Mesendoderm (in vitro differentiated cells): ENCODE measurements around the gene TTBK2.

ENCODE experiments used
- DNase-seq: peaks from one replicate; pipeline ENCODE4 v3.0.0; 2013
- H2AK5ac ChIP-seq: 2 replicates; pipeline ENCODE4 v1.6.1; 2013; ENCODE audit warnings: low read length, inconsistent platforms
- H2BK120ac ChIP-seq: 2 replicates; pipeline ENCODE4 v1.6.1; 2013; ENCODE audit warnings: low read depth, mild to moderate bottlenecking, low read length, moderate library complexity, mixed read lengths
- H2BK15ac ChIP-seq: replicated peaks from 2 replicates; pipeline ENCODE4 v1.6.1; 2013; ENCODE audit warnings: low read depth, mild to moderate bottlenecking, moderate library complexity
- H2BK5ac ChIP-seq: 2 replicates; pipeline ENCODE4 v1.6.1; 2013; ENCODE audit warnings: low read length, inconsistent platforms
- H3K18ac ChIP-seq: 2 replicates; pipeline ENCODE4 v1.6.1; 2013; ENCODE audit warnings: mild to moderate bottlenecking, low read length, mixed read lengths
- H3K23ac ChIP-seq: one replicate; pipeline ENCODE4 v1.6.1; 2013; ENCODE audit warnings: low read length
- H3K27ac ChIP-seq: 2 replicates; pipeline ENCODE4 v1.5.1; 2013; ENCODE audit warnings: low read depth, mild to moderate bottlenecking, inconsistent platforms, low read length, moderate library complexity
- H3K27me3 ChIP-seq: 2 replicates; pipeline ENCODE4 v1.6.1; 2013; ENCODE audit warnings: low read length, control low read depth, mild to moderate bottlenecking, inconsistent platforms; ENCODE audit not compliant: insufficient read depth, poor library complexity
- H3K36me3 ChIP-seq: 2 replicates; pipeline ENCODE4 v1.6.1; 2013; ENCODE audit warnings: low read length, inconsistent platforms; ENCODE audit not compliant: control insufficient read depth, insufficient read depth
- H3K4ac ChIP-seq: one replicate; pipeline ENCODE4 v1.6.1; 2013; ENCODE audit warnings: low read depth, mild to moderate bottlenecking, low read length, moderate library complexity
- H3K4me1 ChIP-seq: 2 replicates; pipeline ENCODE4 v1.6.1; 2013; ENCODE audit warnings: low read depth, low read length, inconsistent platforms; ENCODE audit not compliant: control insufficient read depth
- H3K4me2 ChIP-seq: 2 replicates; pipeline ENCODE4 v1.6.1; 2013; ENCODE audit warnings: low read length
- H3K4me3 ChIP-seq: 2 replicates; pipeline ENCODE4 v1.5.1; 2013; ENCODE audit warnings: mild to moderate bottlenecking, low read length
- H3K56ac ChIP-seq: one replicate; pipeline ENCODE4 v1.6.1; 2013; ENCODE audit warnings: low read length
- H3K79me1 ChIP-seq: 2 replicates; pipeline ENCODE4 v1.6.1; 2013; ENCODE audit warnings: low read length, inconsistent platforms
- H3K79me2 ChIP-seq: 2 replicates; pipeline ENCODE4 v1.6.1; 2013; ENCODE audit warnings: mild to moderate bottlenecking, low read length; ENCODE audit not compliant: control insufficient read depth, insufficient read depth
- H3K9ac ChIP-seq: 2 replicates; pipeline ENCODE4 v1.6.1; 2013; ENCODE audit warnings: low read length, inconsistent platforms
- H4K5ac ChIP-seq: one replicate; pipeline ENCODE4 v1.6.1; 2013; ENCODE audit warnings: low read length
- H4K8ac ChIP-seq: one replicate; pipeline ENCODE4 v1.6.1; 2013; ENCODE audit warnings: low read depth, mild to moderate bottlenecking, control low read depth, low read length, moderate library complexity
- WGBS: extraction: QIAGEN DNeasy Blood & Tissue Kit; methylation state at CpG from one replicate; pipeline ENCODE4 v1.1.7; 2013; ENCODE audit warnings: low lambda C conversion rate, missing lambda C conversion rate; ENCODE audit not compliant: insufficient coverage; ENCODE audit errors: extremely low coverage; 5-methylcytosine and 5-hydroxymethylcytosine counted together

TTBK2 gene

DNA sequence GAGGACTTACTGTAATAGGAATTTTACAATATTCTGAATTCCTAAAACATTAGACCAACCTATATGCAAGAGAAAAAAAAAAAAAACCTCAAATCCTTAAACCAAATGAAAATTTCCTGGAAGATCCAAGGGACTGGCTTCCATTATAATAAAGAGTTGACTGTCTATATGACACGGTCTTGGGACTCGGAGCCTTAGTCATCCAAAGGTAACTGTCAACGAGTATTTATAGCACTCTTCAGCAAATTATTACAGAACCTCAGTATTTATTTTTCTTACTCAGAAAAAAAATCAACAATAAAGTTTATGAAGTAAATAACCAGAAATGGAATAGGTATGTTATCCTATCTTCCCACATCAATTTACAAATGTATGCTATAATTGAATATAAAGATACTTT lies 66.0 kb downstream of the TTBK2 start:
- H4K8ac ChIP-seq: no peak overlapping the region
- H3K23ac ChIP-seq: no peak overlapping the region
- no peaks in the 10 kb centered on the region for H3K4me1 ChIP-seq
- no peak overlapping the region for H3K9ac ChIP-seq
- no peak overlapping the region for H2BK15ac ChIP-seq
- H3K56ac ChIP-seq: no peak overlapping the region
- H3K4me3 ChIP-seq: no peak overlapping the region
- H2AK5ac ChIP-seq: no peak overlapping the region
- H3K79me1 ChIP-seq: no peaks in the 10 kb centered on the region
- H3K27me3 ChIP-seq: no peaks in the 10 kb centered on the region
- no peak overlapping the region for H3K27ac ChIP-seq
- WGBS: no CpG with 5 or more reads among the region's 3 CpGs
- no peak overlapping the region for H2BK120ac ChIP-seq
- H3K4me2 ChIP-seq: no peak overlapping the region
- no peak overlapping the region for H3K4ac ChIP-seq
- H4K5ac ChIP-seq: no peak overlapping the region
- H3K18ac ChIP-seq: no peak overlapping the region
- H2BK5ac ChIP-seq: no peak overlapping the region
- H3K36me3 ChIP-seq: no peaks in the 10 kb centered on the region
- DNase-seq: no peak
- no peaks in the 10 kb centered on the region for H3K79me2 ChIP-seq

DNA sequence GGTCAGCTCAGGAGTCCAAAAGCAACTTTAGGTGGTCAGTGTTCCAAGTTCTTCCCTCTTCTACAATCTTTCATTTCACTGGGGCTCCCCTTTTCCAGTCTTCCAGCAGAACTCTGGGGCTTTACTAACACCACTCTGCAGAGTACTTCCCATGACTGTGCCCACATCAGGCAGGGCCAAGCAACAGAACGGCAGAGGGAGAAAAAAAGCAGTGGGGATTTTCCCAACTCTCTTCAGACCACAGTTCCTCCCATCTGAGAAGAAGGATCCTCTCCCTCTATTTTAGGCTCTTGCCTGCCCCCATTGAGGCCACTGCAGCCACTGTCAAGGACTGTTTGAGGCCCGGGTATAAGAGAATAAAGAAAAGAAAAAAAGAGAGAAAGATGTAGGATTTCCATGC lies 70.7 kb downstream of the TTBK2 start:
- Histone ChIP-seq H3K27ac (no peak overlapping the region), H4K5ac (no peak overlapping the region), H2BK15ac (no peak overlapping the region), H3K23ac (no peak overlapping the region), H3K79me1 (no peaks in the 10 kb centered on the region), H2BK120ac (no peak overlapping the region), H3K18ac (no peak overlapping the region), H3K4me1 (no peaks in the 10 kb centered on the region), H3K4ac (no peak overlapping the region), H2BK5ac (no peak overlapping the region), H2AK5ac (no peak overlapping the region), H3K36me3 (no peaks in the 10 kb centered on the region), H3K79me2 (no peaks in the 10 kb centered on the region), H3K9ac (no peak overlapping the region), H3K4me2 (no peak overlapping the region), H3K56ac (no peak overlapping the region), H4K8ac (no peak overlapping the region), H3K27me3 (no peaks in the 10 kb centered on the region), H3K4me3 (no peak overlapping the region)
- no CpG with 5 or more reads among the region's 2 CpGs for WGBS
- DNase-seq: no peak

DNA sequence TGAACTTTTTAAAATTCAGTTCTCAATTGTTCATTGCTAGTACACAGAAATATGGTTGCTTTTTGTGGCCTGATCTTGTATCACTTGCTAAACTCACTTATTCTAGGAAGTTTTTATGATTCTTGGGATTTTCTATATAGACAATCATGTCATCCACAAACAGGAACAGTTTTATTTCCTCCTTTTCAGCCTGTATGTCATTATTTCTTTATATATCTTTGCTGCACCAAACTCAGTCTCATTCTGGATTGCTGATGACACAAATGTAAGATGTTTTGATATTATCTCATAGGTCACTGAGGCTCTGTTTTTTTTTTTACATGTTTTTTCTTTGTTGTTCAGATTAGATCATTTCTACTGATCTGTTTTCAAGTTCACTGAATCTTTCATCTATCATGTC lies 71.7 kb downstream of the TTBK2 start:
- no peak overlapping the region for H2BK15ac ChIP-seq
- H3K4ac ChIP-seq: no peak overlapping the region
- H2BK5ac ChIP-seq: no peak overlapping the region
- H3K4me2 ChIP-seq: no peak overlapping the region
- no peak overlapping the region for H3K4me3 ChIP-seq
- H4K8ac ChIP-seq: no peak overlapping the region
- no peak for DNase-seq
- H3K9ac ChIP-seq: no peak overlapping the region
- no peaks in the 10 kb centered on the region for H3K79me2 ChIP-seq
- H2BK120ac ChIP-seq: no peak overlapping the region
- no peak overlapping the region for H3K23ac ChIP-seq
- H3K27ac ChIP-seq: no peak overlapping the region
- H3K79me1 ChIP-seq: no peaks in the 10 kb centered on the region
- H3K18ac ChIP-seq: no peak overlapping the region
- no peak overlapping the region for H3K56ac ChIP-seq
- H3K36me3 ChIP-seq: no peaks in the 10 kb centered on the region
- no peaks in the 10 kb centered on the region for H3K4me1 ChIP-seq
- no peak overlapping the region for H4K5ac ChIP-seq
- no peak overlapping the region for H2AK5ac ChIP-seq
- no peaks in the 10 kb centered on the region for H3K27me3 ChIP-seq

DNA sequence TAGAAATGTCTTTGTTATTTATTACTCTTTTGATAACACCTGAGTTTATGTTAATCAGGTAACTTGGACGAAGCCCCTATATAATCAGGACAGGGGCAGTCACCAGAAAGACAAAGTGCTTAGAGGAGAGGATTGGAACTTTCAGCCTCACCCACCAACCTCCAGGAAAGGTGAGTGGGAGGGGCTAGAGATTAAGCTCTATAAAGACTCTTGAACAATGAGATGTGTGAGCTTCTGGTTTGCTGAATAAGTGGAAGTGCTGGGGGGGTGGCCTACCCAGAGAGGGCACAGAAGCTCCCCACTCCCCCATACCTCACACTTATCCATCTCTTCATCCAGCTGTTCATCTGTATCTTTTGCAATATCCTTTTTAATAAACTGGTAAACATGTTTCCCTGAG lies 73.9 kb downstream of the TTBK2 start:
- no peak overlapping the region for H2AK5ac ChIP-seq
- H3K56ac ChIP-seq: no peak overlapping the region
- no peak overlapping the region for H2BK15ac ChIP-seq
- no peak overlapping the region for H2BK120ac ChIP-seq
- no peak overlapping the region for H3K4ac ChIP-seq
- peak; percentile 13 for DNase-seq
- H3K4me2 ChIP-seq: no peak overlapping the region
- H3K36me3 ChIP-seq: no peaks in the 10 kb centered on the region
- no peak overlapping the region for H3K23ac ChIP-seq
- H3K4me3 ChIP-seq: no peak overlapping the region
- H3K27me3 ChIP-seq: no peaks in the 10 kb centered on the region
- H2BK5ac ChIP-seq: no peak overlapping the region
- no peak overlapping the region for H4K8ac ChIP-seq
- no peak overlapping the region for H3K9ac ChIP-seq
- H4K5ac ChIP-seq: no peak overlapping the region
- no peak overlapping the region for H3K27ac ChIP-seq
- no peaks in the 10 kb centered on the region for H3K79me1 ChIP-seq
- no peaks in the 10 kb centered on the region for H3K79me2 ChIP-seq
- no peak overlapping the region for H3K18ac ChIP-seq
- WGBS: no CpG with 5 or more reads among the region's 1 CpG
- no peaks in the 10 kb centered on the region for H3K4me1 ChIP-seq

DNA sequence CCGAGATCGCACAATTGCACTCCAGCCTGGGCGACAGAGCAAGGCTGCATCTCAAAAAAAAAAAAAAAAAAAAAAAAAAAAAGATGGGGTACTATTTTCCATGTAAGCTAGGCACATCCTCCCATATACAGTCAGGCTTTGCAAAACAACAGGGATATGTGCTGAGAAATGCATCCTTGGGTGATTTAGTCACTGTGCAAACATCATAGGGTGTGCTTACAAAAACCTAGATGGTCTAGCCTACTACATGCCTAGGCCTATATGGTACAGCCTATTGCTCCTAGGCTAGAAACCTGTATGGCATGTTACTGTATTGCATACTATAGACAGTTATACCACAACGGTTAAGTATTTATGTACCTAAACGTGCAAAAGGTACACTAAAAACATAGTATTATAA lies 75.0 kb downstream of the TTBK2 start:
- no peak overlapping the region for H4K8ac ChIP-seq
- DNase-seq: no peak
- H2BK120ac ChIP-seq: no peak overlapping the region

DNA sequence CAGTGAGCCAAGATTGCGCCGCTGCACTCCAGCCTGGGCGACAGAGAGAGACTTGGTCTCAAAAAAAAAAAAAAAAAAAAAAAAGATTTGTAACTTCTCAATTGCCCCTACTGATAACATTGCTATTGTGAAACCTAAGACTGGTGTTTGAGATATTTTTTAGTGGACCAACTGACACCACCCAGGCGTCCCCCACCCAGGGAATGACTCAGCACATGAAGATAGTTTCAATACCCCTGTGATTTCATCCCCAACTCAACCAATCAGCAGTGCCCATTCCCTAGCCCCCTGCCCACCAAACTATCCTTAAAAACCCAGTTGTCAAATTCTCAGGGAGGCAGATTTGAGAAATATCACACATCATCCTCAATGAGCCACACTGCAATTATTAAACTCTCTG lies 76.9 kb downstream of the TTBK2 start:
- DNase-seq: no peak
- Histone ChIP-seq H3K18ac (no peak overlapping the region), H3K79me2 (no peaks in the 10 kb centered on the region)

More for the DNA sequence above, 75.0 kb downstream of the TTBK2 start:
- no peak overlapping the region for H4K5ac ChIP-seq
- no peak overlapping the region for H3K18ac ChIP-seq
- WGBS: no CpG with 5 or more reads among the region's 5 CpGs
- no peak overlapping the region for H3K27ac ChIP-seq
- H2BK15ac ChIP-seq: no peak overlapping the region
- H3K4me1 ChIP-seq: no peaks in the 10 kb centered on the region
- no peaks in the 10 kb centered on the region for H3K36me3 ChIP-seq
- no peak overlapping the region for H3K23ac ChIP-seq
- no peaks in the 10 kb centered on the region for H3K27me3 ChIP-seq
- H2BK5ac ChIP-seq: no peak overlapping the region
- H3K79me2 ChIP-seq: no peaks in the 10 kb centered on the region
- H3K79me1 ChIP-seq: no peaks in the 10 kb centered on the region
- no peak overlapping the region for H3K4me3 ChIP-seq
- no peak overlapping the region for H2AK5ac ChIP-seq
- H3K4ac ChIP-seq: no peak overlapping the region
- H3K9ac ChIP-seq: no peak overlapping the region
- H3K56ac ChIP-seq: no peak overlapping the region
- H3K4me2 ChIP-seq: no peak overlapping the region

More for the DNA sequence above, 76.9 kb downstream of the TTBK2 start:
- no peak overlapping the region for H3K9ac ChIP-seq
- H3K23ac ChIP-seq: no peak overlapping the region
- no peak overlapping the region for H4K8ac ChIP-seq
- no peak overlapping the region for H3K4me3 ChIP-seq
- WGBS: no CpG with 5 or more reads among the region's 4 CpGs
- no peak overlapping the region for H3K4me2 ChIP-seq
- no peak overlapping the region for H2BK15ac ChIP-seq
- no peaks in the 10 kb centered on the region for H3K79me1 ChIP-seq
- H2BK120ac ChIP-seq: no peak overlapping the region
- H3K56ac ChIP-seq: no peak overlapping the region
- H4K5ac ChIP-seq: no peak overlapping the region
- H2AK5ac ChIP-seq: no peak overlapping the region
- H3K4ac ChIP-seq: no peak overlapping the region
- no peaks in the 10 kb centered on the region for H3K4me1 ChIP-seq
- no peaks in the 10 kb centered on the region for H3K27me3 ChIP-seq
- no peak overlapping the region for H3K27ac ChIP-seq
- H2BK5ac ChIP-seq: no peak overlapping the region
- no peaks in the 10 kb centered on the region for H3K36me3 ChIP-seq
